Measurements from ENCODE around the gene VNN1.
A peak's percentile ranks its signal among the peaks of the same experiment; 100 is the strongest.
"Not testable (repeated sequence)": the region's sequence is repeated elsewhere in the genome, so short reads cannot be mapped to it uniquely, and the experiment has no call there.

The VNN1 gene

GRCh38 chr6:132719736-132720448 is 6.0 kb upstream of the VNN1 start:
- DNase-seq (ENCODE audit: low read depth), result no peak

GRCh38 chr6:132715881-132716637 is 2.2 kb upstream of the VNN1 start:
- DNase-seq (ENCODE audit: low read depth), result no peak

- DNase-seq (ENCODE audit: low read depth), result no peak
Measured at GRCh38 chr6:132715204-132715603, 1.3 kb upstream of the VNN1 start.

- DNase-seq (ENCODE audit: low read depth), result no peak
Measured at GRCh38 chr6:132714160-132714559, 305 bp upstream of the VNN1 start.

GRCh38 chr6:132712366-132712765 is 1.5 kb downstream of the VNN1 start:
- DNase-seq (ENCODE audit: low read depth), result no peak

- DNase-seq (ENCODE audit: low read depth), result no peak
Measured at GRCh38 chr6:132708771-132709170, 5.1 kb downstream of the VNN1 start.

- no peak for DNase-seq (ENCODE audit: low read depth)
Measured at GRCh38 chr6:132708002-132708401, 5.9 kb downstream of the VNN1 start.

- DNase-seq (ENCODE audit: low read depth), result not testable (repeated sequence)
Measured at GRCh38 chr6:132706756-132707155, 7.1 kb downstream of the VNN1 start.

- no peak for DNase-seq (ENCODE audit: low read depth)
Measured at GRCh38 chr6:132703936-132704335, 9.9 kb downstream of the VNN1 start.

- no peak for DNase-seq (ENCODE audit: low read depth)
Measured at GRCh38 chr6:132698608-132699007, 15.2 kb downstream of the VNN1 start.

- no peak for DNase-seq (ENCODE audit: low read depth)
Measured at GRCh38 chr6:132695773-132696172, 18.1 kb downstream of the VNN1 start.

- no peak for DNase-seq (ENCODE audit: low read depth)
Measured at GRCh38 chr6:132693478-132693877, 20.4 kb downstream of the VNN1 start.

GRCh38 chr6:132690678-132691077 is 23.2 kb downstream of the VNN1 start:
- no peak for DNase-seq (ENCODE audit: low read depth)

- DNase-seq (ENCODE audit: low read depth), result no peak
Measured at GRCh38 chr6:132687306-132687705, 26.5 kb downstream of the VNN1 start.

- DNase-seq (ENCODE audit: low read depth), result no peak
Measured at GRCh38 chr6:132686531-132686930, 27.3 kb downstream of the VNN1 start.

- no peak for DNase-seq (ENCODE audit: low read depth)
Measured at GRCh38 chr6:132685009-132685408, 28.8 kb downstream of the VNN1 start.

GRCh38 chr6:132684272-132684671 is 29.6 kb downstream of the VNN1 start:
- DNase-seq (ENCODE audit: low read depth), result no peak

GRCh38 chr6:132683543-132683942 is 30.3 kb downstream of the VNN1 start:
- DNase-seq (ENCODE audit: low read depth), result no peak

- DNase-seq (ENCODE audit: low read depth), result not testable (repeated sequence)
Measured at GRCh38 chr6:132679094-132679493, 34.8 kb downstream of the VNN1 start.

GRCh38 chr6:132675749-132676148 is 38.1 kb downstream of the VNN1 start:
- DNase-seq (ENCODE audit: low read depth), result no peak

- no peak for DNase-seq (ENCODE audit: low read depth)
Measured at GRCh38 chr6:132675002-132675401, 38.9 kb downstream of the VNN1 start.

- DNase-seq (ENCODE audit: low read depth), result peak; percentile 12
Measured at GRCh38 chr6:132673376-132674094, 40.3 kb downstream of the VNN1 start.

- DNase-seq (ENCODE audit: low read depth), result no peak
Measured at GRCh38 chr6:132671295-132671694, 42.6 kb downstream of the VNN1 start.

Data from HS-27A (cell line).